GM13976 (cell line): Measurements from ENCODE around the gene OCA2.

ENCODE experiments used
- DNase-seq: peaks from one replicate; pipeline ENCODE4 v3.0.0; 2012; ENCODE audit warnings: low spot score
- CTCF ChIP-seq: IDR thresholded peaks from 2 replicates; pipeline ENCODE4 v1.5.1; 2012; ENCODE audit warnings: borderline replicate concordance, mild to moderate bottlenecking; ENCODE audit not compliant: insufficient read depth; ENCODE audit errors: extremely low read depth, missing control alignments, control extremely low read depth
- in situ Hi-C: fragments of 300-500 bp; cut with MboI; formaldehyde crosslinking; loops from one replicate; pipeline ENCODE4 v1.12.0; 2022; ENCODE audit warnings: low sequenced_read_pairs, mixed read lengths, inconsistent platforms; ENCODE audit not compliant: unreplicated experiment

The OCA2 gene

GRCh38 chr15:27804569-27805260, 294.4 kb downstream of the OCA2 start:
- DNase-seq, result no peak
- no peak for TF ChIP-seq CTCF
- in situ Hi-C loops, result no loop called here

GRCh38 chr15:27798807-27799206, 300.3 kb downstream of the OCA2 start:
- in situ Hi-C loops, result no loop called here
- DNase-seq, result no peak
- TF ChIP-seq CTCF, result no peak

- no peak for TF ChIP-seq CTCF
- in situ Hi-C loops, result no loop called here
- no peak for DNase-seq
These were observed 301.4 kb downstream of the OCA2 start for GRCh38 chr15:27797765-27798164.

- TF ChIP-seq CTCF, result no peak
- DNase-seq, result no peak
- in situ Hi-C loops, result no loop called here
These were observed 302.5 kb downstream of the OCA2 start for GRCh38 chr15:27796405-27797320.

- in situ Hi-C loops, result no loop called here
These were observed 306.3 kb downstream of the OCA2 start for GRCh38 chr15:27792756-27793264.

More at GRCh38 chr15:27792756-27793264, 306.3 kb downstream of the OCA2 start:
- no peak for DNase-seq
- no peak for TF ChIP-seq CTCF
